Activated CD4-positive, alpha-beta T cell treated with anti-CD3 and anti-CD28 coated beads, Interleukin-2, amount 50 U/mL, for 16 hours (primary cell): ENCODE data around the gene SERPINB8.

ENCODE experiments used
- DNase-seq: peaks from one replicate; pipeline ENCODE4 v3.0.0-alpha.2; 2020

SERPINB8 gene

DNA sequence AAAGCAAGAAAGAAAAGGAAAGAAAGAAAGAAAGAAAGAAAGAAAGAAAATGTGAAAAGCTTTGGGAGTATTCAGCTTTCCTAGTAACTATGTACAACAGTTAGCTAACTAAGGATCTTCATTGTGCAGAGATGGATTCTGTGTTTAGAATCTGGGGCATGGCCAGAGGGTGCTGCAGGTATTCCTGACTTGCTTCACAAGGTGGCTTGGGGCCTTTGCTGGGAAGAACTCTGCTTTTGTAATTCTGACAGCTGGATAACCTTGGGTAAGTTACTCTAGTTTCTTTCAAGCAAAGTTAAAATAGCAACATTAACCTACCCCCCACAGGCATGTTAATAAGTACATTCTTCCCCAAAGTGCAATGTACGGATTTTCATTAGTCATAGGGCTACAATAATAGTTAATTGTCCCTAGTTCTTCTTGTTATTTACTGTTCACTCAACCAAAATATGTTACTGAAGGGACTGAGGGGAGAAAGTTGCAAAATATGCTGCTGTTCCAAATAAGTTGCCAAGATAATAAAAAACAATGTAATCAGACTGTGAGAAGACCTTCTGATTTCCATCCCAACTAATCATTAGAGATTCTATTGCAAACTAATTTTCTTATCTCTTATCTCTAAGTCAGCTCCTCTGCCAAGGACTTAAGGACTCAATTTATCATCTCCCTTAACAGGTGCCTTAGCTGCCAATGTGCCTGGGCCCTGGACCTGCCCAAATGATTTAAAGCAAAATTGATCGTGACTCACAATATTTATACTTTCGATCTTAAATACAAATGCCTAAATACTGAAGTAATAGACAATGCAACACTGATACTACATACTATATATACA, 50.3 kb downstream of the SERPINB8 start:
- DNase-seq, result no peak

GRCh38 chr18:64026350-64026749, 56.5 kb downstream of the SERPINB8 start:
- no peak for DNase-seq

- no peak for DNase-seq
Measured at GRCh38 chr18:64027931-64028695, 58.2 kb downstream of the SERPINB8 start.

DNA sequence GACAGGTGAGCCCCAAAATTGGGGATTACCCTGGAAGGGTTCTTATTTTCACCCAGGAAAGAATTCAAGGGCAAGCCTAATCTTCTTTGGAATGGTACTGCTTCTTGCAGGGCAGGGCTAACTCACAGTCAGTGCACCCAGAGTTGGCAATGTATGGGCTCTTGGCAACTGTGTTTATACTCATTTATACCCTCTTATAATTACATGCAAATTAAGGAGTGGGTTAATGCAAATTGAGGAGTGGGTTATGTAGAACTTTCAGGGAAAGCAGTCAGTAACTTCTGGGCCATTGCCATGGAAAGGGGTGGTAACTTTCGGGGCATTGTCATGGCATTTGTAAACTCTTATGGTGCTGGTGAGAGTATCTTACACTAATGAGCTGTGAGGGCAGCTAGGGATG, 59.2 kb downstream of the SERPINB8 start:
- no peak for DNase-seq

- DNase-seq, result no peak
Measured at GRCh38 chr18:64031411-64031810, 61.5 kb downstream of the SERPINB8 start.

GRCh38 chr18:64032312-64032711, 62.4 kb downstream of the SERPINB8 start:
- no peak for DNase-seq

DNA sequence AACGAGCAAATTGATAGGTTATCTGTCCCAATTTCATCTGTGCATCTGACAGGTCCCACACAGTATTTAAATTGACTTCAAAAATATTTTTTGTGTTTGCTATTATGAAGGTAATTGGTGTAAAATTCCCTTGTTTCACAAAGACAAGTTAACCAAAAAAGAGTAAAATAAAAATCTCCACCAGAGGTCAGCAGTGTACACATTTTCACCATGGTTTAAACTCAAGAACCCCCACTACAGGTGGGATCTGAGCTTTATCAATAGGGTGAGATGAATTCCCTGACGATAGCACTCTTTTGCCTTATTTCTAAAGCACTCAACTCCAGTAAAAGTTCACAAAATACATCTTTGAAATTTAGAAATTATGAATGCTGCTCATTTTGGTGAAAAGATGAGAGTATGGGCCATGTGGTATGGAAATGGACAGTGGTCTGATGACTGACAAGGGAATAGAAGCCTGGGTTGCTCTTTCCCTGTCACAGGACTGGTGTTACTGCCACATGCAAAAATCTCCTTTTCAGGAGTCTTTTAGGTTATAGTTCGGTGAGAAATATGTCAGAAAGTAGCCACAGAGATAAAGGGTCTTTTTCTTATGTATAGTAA, 68.0 kb downstream of the SERPINB8 start:
- peak; percentile 30 for DNase-seq
